NCI-H526 (cell line): ENCODE data around the gene CPED1.
"Not testable (repeated sequence)": the region's sequence is repeated elsewhere in the genome, so short reads cannot be mapped to it uniquely, and the experiment has no call there.

Experiments
- DNase-seq, 2 experiments: peaks; one replicate each; lab custom pipeline; 2025; lab: John Stamatoyannopoulos, UW

The CPED1 gene

GRCh38 chr7:121017586-121017985 is 29.1 kb downstream of the CPED1 start:
- DNase-seq = no peak

GRCh38 chr7:121019018-121019417 is 30.5 kb downstream of the CPED1 start:
- DNase-seq = no peak

GRCh38 chr7:121020249-121020988 is 31.9 kb downstream of the CPED1 start:
- DNase-seq = no peak

- no peak for DNase-seq
Measured at GRCh38 chr7:121020989-121021969, 32.8 kb downstream of the CPED1 start.

GRCh38 chr7:121023194-121023593 is 34.7 kb downstream of the CPED1 start:
- no peak for DNase-seq

GRCh38 chr7:121023683-121024511 is 35.4 kb downstream of the CPED1 start:
- DNase-seq = peak; percentile 41 to 44

GRCh38 chr7:121024611-121025010 is 36.1 kb downstream of the CPED1 start:
- DNase-seq = no peak

- no peak for DNase-seq
Measured at GRCh38 chr7:121026159-121026558, 37.6 kb downstream of the CPED1 start.

- no peak for DNase-seq
Measured at GRCh38 chr7:121026577-121027111, 38.1 kb downstream of the CPED1 start.

- DNase-seq = no peak
Measured at GRCh38 chr7:121027761-121028669, 39.5 kb downstream of the CPED1 start.

GRCh38 chr7:121029302-121029701 is 40.8 kb downstream of the CPED1 start:
- DNase-seq = no peak

- DNase-seq = no peak
Measured at GRCh38 chr7:121030308-121030707, 41.8 kb downstream of the CPED1 start.

GRCh38 chr7:121032645-121033460 is 44.3 kb downstream of the CPED1 start:
- peak in 1 of 2 experiments; percentile 51 for DNase-seq

- DNase-seq = no peak
Measured at GRCh38 chr7:121034929-121035328, 46.4 kb downstream of the CPED1 start.

- not testable (repeated sequence) for DNase-seq
Measured at GRCh38 chr7:121036776-121037175, 48.3 kb downstream of the CPED1 start.

- DNase-seq = not testable (repeated sequence)
Measured at GRCh38 chr7:121037329-121037728, 48.8 kb downstream of the CPED1 start.

- DNase-seq = no peak
Measured at GRCh38 chr7:121037957-121038716, 49.6 kb downstream of the CPED1 start.

- no peak for DNase-seq
Measured at GRCh38 chr7:121038717-121039509, 50.4 kb downstream of the CPED1 start.
